DMS53 treated with DMSO at 0.1 percent for 48 hours (cell line): Measurements from ENCODE around the gene TGM2.

Source experiments
- DNase-seq: peaks from one replicate; lab custom pipeline; 2025; ENCODE audit not compliant: unreplicated experiment; lab: John Stamatoyannopoulos, UW

TGM2 gene

DNA sequence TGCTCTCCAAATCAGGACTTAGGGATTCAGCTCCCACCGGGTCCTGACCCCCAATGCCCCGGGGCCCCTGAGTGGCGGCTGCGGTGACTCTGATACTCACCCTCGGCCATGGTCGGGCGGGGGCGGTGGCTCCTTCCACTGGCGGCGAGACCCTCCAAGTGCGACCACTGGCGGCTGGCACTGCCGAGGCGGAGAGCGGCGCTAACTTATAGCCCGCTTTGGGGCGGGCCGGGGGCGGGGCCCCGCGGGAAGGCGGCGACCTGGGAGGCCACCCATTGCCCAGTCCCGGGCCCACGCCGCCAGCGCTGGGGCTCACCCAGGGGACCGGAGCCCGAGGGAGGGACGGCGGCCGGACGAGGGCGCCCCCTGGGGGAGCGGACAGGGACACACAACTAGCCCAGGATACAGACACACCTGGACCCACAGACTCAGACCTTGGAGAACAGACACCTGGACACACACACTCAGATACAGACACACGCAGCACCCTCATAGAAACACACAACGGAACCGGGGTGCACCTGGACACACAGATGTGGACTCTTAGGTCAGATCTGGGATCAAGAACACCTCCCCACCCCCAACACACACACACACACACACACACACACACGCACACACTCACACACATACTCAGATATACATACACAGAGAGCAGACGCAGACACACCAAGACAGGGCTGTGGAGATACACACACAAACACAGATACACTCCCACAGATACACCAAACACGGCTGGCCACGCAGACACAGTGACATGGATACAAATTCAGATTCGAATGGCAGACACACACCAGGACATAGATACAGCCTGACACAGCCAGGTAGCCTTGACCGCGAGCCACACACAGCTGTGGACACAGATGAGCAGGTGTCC is at the start of gene TGM2:
TSS of gene TGM2 (minus strand) at position 182 of the 877 bp plus-strand sequence. CDS start at position 110, 72 bp downstream.
- peak; percentile 87 for DNase-seq

DNA sequence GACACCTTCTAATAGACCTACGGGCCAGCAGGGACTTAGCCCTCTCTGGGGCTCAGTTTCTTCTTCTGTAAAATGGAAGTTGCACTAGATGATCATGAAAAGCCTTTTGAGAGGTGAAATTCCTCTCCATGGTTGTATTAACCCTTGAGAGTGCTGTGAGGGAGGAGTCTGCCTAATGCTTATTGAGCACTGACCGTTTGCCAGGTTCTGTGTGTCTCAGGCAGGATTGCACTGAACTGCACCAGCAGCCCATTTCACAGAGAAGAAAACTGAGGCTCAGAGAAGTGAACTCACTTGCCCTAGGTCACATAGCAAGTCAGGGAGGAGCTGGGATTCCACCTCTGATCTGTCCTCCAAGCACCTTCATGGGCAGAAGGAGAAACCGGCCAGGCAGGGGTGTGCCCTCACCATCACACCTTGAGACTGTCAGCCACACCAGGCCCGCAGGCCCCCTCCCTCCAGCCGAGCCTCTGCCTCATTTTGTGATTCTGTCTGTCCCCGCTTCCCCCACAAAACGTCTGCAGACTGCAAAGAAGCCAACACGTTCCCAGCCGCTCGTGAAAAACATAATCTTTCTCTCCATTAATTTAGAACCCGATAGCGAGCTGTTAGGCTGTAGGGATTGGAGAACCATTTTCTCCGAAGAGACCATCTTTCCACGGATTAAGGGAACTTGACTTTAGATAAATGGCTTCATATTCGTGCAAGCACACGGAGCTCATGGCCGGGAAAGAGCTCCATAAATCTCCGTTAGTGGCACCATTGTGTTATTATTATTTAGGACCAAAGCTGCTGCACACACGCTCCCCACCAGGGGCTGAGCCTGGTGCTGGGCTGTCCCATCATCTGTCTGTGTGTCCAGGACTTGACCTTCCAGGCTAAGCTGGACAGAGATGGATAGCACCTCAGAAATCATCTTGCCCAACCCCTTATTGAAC is 49.5 kb upstream of the TGM2 start:
- no peak for DNase-seq

DNA sequence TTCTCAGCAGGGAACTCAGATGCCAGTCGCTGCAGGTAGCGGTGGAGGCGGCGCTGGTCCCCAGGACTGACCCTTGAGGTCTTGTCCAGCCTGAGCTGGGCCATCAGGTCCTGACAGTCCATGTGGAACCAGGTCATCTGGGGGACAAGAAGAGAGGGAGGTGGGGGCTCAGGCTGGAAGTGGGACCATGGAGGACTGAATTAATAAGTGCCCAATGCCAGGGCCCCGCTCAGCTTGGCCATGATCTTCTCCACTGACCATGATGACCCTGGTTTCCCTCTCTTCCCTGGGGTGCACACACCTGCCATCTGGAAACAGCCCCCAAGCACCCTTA is 48.5 kb upstream of the TGM2 start:
- DNase-seq = no peak

DNA sequence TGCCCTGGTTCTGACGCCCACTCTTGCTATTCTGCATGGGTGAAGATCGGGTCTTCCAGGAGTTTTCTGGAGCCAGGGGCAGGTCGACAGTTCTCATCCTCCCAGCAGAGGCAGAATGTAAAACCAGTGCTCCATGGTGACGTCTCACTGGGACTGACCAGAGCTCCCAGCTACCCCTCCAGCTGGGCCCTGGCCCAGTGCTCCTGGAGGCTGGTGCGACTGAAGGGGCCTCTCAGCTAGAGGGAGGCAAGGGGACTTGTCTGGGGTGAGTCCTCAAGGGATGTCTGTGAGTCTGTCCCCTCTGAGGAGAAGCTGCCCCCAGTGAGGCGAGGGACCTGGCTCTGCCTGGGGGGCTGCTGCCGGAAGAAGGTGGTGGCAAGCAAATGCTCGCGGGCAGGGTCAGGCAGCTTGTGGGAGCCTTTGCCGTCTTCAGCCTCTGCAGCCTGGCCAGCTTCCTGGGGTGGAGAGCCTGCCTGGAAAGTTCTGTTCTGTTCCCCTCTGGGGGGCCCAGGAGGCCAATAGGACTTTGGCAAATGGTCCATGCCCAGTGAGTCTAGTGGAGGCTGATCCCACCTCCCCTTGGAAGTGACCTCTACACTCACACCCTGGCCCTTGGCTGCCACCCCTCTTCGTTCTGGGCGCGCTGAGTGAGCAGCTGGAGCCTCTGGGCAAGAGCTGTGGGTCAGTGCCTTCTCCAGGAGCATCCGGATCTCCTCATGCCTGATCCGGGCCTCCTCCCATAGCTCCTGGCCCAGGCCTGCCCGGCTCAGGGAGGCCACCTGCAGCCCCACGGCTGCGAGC is 47.9 kb upstream of the TGM2 start:
- DNase-seq = no peak

DNA sequence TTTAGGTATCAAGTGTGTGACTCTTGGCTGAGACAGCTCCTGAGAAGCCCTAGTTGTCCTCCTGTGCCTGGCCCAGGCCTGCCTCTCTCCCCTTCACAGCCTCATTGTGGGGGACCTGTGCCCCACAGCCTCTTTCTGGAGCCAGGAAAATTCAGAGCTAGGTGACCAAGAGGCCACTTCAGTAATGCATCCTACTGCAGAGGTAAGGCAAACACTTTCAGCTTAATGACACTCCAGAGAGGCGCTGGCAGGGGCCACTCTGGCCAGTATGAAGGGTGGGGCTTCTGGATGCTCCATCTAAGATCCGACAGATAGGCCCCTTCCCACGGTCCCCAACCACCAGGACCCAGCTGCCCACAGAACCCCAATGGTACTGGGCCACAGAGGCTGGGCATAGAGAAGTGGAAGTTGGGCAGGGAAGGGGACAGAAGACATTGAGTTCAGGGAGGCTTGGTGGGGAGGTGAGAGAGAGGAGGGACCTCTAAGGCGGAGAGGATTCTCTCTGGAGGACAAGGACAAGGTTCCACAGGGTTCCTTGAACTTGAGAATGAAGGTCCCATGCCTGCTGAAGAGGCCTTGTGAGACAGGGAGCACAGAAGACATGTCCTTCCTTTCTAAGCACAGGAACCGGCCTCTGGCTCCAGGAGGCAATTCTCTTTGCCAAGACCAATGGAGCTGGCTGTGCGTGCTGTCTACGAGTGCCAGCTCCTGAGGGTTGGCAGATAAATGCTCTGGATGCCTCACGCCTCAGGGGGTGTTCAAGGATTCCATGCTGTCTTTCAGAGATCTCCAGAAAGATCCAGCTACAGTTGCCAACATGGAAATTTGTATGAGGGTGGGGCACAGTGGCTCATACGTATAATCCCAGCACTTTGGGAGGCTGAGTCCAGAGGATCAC is 46.4 kb upstream of the TGM2 start:
- DNase-seq = no peak

DNA sequence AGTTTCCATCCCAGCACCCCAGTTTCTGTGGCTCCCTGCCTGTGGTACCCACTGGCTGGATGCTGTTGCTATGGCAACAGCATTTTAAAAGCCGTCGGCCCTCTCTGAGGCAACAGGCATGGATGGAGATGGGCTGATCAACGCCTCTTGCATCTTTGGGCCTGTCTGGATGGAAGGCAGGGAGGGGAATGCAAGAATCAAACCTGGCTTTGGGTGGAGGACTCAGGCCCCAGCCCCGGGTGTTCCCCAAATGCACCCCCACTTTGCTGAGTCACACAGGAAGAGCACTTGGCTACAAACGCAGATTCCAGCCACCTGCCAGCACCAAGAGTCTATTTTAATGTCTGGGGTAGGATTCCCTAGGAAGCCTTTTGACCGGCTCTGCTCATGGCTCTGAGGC is 45.7 kb upstream of the TGM2 start:
- DNase-seq = no peak

DNA sequence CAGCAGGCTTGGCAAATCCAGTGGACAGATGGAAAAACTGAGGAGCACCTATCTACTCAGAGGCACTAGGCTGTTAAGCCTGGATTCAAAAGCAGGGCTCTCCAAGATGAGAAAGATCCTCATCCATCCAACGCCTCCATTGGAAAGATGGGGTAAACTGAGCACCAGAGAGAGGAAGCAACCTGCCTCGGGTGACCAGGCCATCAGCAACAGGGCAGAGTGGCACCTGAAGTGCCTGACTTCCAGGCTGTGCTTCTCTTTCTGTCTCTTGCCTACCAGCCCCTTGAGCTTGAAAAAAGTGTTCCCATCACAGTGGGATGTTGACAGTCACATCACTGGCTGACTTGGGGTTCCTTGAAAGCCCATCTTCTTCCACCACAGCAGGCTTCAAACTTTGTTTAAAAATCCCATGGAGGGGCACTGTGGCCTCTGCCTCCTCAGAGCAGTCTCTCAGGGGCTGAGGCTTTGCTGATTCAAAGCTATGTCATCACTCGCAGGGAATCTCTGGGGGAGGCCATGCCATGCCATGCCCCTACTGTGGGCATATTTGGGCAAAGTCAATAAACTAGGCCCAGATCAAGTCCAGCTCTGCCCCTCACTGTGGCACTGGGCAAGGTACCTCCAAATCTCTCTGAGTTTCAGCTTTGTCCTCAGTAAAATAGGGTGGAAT is 44.8 kb upstream of the TGM2 start:
- DNase-seq = no peak

DNA sequence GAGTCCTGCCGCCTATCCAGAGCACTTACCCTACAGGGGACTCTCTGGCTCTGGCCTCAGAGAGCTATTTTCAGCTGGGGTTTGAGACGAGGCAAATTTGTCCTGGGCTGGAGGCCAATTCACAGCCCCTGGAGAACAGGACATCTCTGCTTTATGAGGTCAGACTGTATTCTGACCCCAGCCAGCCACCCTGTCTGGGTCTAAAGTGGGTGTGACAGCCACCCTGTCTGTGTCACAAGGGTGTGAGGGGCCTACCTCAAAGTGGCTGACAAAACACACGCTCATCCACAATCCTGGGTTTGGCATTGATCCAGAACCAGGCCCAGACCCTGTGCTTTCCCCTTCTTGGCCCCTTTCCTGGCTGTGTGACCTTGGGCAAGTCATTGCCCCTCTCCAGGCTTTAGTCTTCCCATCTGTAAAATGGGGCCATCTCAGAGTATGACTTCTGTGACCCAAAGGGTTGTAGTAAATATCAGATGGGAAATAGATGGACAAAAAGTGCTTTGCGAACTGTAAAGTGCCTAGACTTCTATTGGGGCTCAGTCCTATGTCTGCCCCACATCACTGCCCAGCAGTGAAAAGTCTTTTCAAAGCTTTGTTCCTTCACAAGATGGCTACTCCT is 44.1 kb upstream of the TGM2 start:
- no peak for DNase-seq

DNA sequence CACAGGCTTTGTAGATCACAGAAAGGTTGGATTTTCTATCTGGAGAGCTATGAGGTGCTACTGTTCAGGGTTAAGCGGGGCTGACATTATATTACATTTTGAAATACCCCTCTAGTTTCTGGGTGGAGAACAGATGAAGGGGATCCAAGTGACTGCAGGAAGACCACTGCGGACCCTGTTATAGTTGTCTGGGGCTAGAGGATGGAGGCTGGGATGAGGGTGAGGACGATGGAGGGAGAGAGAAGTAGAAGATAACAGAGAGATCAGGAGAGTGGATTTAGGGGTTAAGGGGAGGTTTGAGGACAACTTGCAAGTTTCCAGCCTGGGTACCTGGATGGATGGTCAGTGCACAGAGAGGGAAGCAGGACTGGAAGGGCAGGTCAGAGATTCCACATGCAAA is 43.5 kb upstream of the TGM2 start:
- DNase-seq = no peak

DNA sequence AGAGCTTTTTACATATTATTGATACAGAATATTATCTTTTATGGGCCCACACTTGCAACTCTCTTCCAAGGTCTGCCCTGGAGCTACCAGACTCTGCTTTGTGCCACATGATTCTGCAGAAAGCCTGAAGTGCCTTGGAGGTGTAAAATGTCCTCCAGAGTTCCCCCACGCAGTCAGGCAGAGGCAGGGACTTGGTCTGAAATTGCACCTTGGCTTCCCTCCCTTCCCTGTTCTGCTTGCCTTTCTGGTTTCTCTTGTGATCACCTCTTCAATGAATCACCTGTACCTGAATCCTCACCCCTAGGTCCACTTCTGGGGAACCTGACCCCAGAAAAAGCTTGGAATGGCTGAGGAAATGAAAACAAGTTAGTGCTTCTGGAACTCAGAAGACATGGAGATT is 43.0 kb upstream of the TGM2 start:
- DNase-seq = no peak

DNA sequence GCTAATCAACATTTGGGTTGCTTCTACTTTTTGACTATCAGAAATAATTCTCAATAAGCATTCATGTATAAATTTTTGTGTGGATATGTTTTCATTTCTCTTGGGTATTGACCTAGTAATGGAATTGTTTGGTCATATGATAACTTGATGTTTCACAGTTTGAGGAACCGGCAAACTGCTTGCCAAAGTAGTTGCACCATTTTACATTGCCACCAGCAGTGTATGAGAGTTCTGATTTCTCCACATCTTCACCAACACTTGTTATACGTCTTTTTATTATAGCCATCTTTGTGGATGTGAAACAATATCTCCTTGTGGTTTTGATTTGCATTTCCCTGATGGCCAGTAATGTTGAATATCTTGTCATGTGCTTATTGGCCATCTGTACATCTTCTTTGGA is 42.6 kb upstream of the TGM2 start:
- DNase-seq = no peak

DNA sequence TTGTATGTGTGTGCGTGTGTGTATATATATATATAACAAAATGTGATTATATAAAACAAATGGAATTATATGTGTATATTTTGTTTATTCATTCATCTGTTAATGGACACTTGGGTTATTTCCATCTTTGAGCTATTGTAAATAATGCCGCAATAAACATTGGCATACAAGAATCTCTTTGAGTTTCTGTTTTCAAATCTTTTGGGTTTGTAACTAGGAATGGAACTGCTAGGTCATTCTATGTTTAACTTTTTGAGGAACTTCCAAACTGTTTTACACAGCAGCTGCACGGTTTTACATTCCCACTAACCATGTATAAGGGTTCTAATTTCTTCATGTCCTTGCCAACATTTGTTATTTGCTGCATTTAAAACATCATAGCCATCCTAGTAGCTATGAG is 39.9 kb upstream of the TGM2 start:
- no peak for DNase-seq

DNA sequence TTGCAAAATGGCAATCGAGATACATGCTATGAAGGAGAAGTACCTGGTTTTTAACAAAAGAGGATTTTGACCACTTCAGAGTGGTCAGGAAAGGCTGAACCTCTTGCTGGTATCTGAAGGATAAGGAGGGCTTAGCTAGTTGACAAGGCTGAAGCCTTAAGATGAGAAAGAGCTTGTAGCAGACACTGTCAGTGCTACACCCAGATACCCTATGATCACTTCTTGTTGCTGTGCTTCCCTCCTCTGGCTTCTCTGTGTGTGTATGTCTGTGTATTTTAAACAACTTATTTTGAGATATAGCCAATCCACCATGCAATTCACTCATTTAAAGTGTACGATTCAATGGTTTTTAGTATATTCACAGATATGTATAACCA is 38.9 kb upstream of the TGM2 start:
- DNase-seq = no peak

DNA sequence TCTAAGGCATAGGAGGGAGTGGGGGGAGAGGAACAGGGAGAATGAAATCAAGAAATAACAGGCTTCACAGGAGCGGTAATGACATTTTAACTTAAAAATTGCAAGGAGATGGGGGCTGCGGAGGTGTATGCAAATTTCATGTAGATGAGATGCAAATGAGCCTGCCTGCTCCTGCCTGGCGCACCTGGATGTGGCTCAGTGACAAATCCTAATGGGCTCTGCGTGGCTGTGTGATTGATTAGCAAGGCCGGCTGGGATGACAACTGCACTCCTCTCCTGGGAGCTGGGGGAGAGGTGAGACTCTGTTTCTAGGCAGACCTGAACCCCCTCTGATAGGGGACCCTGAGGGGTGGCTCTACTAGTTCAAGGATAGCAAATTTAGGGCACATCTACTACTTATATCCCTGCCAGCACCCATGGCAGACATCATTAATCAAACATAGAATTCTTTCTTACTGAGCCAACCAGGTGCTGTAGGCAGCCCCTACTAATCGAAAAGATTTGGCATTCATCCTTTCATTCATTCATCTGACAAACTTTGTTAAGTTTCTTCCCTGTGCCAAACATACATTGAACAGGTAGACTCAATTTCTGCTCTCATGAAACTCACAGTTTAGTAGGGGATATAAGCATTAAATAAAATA is 38.4 kb upstream of the TGM2 start:
- no peak for DNase-seq

DNA sequence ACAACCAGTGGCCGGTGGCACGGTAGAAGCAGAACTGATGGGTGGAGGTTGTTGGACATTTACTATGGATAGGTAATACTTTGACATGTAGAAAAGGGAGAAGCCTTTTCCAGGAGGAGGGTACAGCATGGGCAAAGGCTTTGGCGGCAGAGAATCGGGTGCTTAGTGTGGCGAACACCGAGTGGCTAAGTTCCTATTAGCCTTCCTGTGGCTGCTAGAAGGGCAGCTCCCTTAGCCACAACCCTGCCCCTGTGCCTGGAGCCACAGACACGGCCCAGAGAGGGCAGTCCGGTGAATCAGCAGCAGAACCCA is 37.9 kb upstream of the TGM2 start:
- DNase-seq = no peak

DNA sequence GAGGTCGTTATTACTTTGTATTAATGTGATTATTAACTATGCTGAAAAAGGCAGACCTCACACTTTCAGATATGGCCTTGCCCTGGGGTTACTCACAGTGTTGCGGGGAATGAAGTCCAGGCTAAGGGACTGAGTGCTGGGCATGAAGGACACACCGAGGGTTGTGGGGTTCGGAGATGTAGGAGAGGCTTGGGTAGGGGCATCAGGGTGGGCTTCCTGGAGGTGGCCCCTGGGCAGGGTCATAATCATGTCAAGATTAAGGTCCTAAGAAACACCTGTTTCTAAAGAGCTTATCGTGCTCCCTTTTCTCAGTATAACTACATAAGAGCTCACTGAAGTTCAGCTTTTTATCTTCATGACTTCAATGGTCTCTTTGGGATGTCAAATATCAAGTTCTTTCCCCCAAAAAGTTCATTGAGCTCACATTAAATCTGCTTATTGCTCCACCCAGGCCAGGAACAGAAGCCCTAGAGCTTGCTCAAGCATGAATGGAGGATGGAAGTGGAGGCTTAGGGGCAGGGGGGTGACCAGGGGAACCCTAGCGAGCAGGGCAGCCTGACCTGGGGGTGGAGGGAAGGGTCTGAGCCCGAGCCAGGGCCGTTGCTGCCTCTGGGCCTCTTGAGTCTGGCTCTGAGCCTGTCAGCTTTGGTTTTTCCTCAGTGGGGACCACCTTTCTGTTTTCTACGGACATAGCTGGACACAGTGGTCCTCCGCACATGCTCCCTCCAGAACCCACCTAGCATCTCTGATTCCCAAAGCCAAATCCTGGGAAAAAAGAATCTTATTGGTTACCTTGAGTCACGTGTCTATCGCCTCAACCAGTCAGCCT is 37.3 kb upstream of the TGM2 start:
- DNase-seq = no peak

DNA sequence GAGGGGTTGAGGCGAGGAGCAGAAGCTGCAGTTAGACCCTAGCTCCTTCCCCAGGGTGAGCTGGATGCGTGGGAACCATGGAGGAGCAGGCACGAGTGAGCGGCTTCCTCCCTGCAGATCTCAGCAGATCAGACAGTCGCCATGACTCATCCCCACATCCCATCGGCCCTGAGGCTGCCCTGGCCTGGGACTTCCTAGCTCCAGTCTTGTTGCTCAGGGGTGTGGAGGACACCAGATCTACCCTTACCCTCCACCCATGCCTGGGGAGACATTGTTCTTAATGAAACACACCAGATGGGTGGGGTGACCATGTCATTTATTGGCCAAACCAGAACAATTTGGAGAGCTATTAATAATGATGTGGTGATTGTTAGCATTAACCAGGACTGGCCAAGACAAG is 36.3 kb upstream of the TGM2 start:
- DNase-seq = no peak

DNA sequence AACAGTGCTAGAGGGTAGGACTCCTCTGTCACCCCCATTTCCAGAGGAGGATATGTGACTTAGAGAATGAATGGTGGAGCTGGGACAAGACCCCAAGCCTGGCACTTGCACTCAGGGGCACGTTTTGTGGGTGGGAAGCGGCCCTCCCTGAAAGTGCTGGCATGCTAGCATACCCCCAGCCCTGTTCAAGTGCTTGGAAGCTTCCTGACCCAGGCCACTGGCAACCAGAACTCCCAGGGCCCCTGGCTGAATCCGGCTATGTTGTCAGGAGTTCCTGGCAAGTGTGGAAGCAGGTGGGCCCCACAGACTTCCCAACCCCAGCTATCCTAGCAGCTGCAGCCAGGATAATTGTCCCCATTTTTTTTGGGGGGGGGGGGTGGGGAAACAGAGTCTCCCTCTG is 35.6 kb upstream of the TGM2 start:
- DNase-seq = no peak
